GM18508 (cell line): Measurements from ENCODE around the gene CCNT1.
A peak's percentile ranks its signal among the peaks of the same experiment; 100 is the strongest.
"Not testable (repeated sequence)": the region's sequence is repeated elsewhere in the genome, so short reads cannot be mapped to it uniquely, and the experiment has no call there.

Experiments used
- ATAC-seq: cut with Tn5 transposase; IDR thresholded peaks from one replicate; pipeline ENCODE4 v1.9.1; 2021; ENCODE audit warnings: moderate number of reproducible peaks; ENCODE audit not compliant: insufficient read depth, unreplicated experiment

The CCNT1 gene

DNA sequence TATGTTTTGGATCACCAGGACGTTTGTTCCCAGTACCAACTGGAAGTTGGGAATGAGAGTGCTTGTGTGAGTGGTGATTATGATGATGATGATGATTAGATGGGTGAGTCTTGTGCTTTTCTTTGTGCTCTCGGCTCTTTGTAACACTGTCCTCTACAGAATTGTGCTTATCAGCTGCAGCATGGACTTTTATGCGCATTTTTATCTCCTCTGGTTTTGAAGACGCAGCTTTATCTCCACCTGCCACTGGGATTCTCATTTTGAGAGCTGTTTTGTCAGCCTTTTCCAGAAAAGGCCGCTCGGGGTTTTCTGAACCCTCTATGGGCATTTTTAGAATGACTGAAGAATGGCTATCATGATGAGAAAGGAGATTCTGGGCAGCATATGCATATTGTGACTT lies 22.9 kb downstream of the CCNT1 start:
- ATAC-seq, result no peak

DNA sequence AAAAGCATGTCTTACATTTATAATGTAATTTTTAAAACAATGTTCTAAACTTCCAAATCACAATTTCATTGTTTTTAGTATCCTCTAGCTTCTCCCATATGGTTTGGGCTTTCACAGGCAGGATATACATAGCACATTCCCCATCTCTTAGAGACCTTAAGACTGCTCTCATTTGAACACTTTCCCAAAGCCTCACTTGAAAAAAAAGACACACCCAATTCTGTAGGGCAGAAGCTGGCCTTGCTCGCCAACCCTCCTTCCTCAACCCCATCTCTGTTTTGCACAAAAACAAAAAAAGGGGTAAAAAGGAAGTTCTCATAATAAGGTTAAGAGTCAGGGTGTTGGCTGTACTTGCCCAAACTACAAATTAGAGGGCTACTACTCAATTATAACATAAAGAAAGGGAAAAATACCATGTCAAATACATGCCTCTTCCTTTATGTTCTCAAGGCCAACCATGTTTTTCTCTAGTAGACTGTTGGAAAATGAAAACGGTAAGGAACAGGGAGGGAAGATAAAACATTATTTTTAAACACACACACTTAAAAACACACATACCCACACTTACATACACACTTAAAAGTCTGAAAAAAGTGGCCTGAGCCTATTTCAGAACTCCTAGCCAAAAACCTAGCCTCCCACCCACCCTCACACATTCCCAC lies 24.6 kb downstream of the CCNT1 start:
- ATAC-seq, result no peak

DNA sequence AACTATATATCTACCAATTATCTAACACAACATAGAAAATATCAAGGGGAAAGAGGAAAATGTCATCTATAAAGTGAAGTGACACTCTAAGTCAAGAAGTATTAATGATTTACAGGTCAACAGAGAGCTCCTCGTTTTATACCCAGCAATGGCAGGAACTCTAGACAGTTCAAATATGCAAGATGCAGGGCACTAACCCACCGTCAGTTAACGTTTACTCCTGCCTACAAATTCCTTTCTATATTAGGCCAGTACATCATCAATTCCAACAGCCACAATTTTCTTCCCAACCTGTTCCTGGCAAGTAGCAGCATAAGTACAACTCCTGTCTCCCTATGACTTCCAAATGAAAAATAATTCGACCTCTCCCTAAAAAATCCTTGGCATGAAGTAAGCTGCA lies 25.5 kb downstream of the CCNT1 start:
- no peak for ATAC-seq

DNA sequence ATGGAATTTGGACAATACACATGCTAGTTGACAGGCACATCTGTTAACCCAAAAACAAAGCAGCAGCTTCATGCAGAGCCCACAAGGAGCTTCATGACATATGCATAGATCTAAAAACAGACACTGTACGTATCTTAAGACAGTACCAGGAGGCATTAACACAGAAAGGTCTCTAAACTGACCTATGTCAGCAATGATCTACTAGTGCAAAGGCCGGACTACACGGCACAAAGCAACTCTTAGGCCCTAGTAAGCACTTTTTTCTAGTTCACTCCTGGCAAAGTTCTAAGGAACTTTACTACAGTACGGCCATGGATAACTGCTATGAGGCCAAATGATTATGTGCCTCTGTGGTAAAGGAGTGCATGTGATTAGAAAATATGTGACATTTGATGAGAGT lies 26.1 kb downstream of the CCNT1 start:
- ATAC-seq, result no peak

- ATAC-seq, result no peak
Measured at GRCh38 chr12:48688836-48689235, 27.7 kb downstream of the CCNT1 start.

GRCh38 chr12:48687592-48687991 lies 28.9 kb downstream of the CCNT1 start:
- ATAC-seq, result no peak

- no peak for ATAC-seq
Measured at GRCh38 chr12:48686615-48687334, 29.7 kb downstream of the CCNT1 start.

GRCh38 chr12:48686037-48686595 lies 30.4 kb downstream of the CCNT1 start:
- no peak for ATAC-seq

DNA sequence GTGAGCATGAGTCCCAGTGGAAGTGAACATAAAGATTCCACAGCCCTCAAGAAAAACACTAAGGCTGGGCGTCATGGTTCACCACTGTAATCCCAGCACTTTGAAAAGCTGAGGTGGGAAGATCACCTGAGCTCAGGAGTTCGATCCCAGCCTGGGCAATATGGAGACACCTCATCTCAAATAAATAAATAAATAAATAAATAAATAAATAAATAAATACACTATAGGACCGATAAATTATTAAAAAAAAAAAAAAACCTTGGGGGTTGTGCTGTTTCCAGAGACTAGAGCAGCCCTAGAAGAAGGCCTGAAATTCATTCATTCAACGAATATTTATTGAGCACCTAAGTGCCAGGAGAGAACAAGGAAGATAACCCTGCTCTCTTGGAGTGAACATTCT lies 33.0 kb downstream of the CCNT1 start:
- no peak for ATAC-seq

DNA sequence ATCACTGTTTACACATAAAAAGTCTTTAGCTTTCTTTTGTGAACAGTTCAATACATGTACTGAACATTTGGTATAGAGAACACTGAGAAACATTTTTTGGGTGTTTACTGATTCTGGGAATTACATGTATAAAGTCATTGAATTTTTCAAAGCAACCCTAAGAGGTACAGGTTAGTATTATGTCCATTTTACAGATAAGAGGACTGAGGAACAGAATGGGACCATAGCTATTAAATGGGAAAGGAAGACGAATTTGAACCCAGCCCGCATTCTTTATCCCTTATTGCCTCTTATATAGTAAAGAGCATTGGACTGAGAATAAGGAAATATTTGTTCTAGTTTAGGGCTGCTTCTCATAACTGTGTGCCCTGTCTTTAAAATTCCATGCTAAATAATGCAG lies 33.6 kb downstream of the CCNT1 start:
- no peak for ATAC-seq

DNA sequence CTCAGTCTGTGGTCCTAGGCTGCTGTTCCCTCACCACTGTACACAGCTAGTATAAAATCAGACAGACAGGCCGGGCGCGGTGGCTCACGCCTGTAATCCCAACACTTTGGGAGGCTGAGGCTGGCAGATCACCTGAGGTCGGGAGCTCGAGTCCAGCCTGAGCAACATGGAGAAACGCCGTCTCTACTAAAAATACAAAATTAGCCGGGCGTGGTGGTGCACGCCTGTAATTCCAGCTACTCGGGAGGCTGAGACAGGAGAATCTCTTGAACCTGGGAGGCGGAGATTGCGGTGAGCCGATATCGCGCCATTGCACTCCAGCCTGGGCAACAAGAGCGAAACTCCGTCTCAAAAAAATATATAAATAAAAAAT lies 34.0 kb downstream of the CCNT1 start:
- not testable (repeated sequence) for ATAC-seq

DNA sequence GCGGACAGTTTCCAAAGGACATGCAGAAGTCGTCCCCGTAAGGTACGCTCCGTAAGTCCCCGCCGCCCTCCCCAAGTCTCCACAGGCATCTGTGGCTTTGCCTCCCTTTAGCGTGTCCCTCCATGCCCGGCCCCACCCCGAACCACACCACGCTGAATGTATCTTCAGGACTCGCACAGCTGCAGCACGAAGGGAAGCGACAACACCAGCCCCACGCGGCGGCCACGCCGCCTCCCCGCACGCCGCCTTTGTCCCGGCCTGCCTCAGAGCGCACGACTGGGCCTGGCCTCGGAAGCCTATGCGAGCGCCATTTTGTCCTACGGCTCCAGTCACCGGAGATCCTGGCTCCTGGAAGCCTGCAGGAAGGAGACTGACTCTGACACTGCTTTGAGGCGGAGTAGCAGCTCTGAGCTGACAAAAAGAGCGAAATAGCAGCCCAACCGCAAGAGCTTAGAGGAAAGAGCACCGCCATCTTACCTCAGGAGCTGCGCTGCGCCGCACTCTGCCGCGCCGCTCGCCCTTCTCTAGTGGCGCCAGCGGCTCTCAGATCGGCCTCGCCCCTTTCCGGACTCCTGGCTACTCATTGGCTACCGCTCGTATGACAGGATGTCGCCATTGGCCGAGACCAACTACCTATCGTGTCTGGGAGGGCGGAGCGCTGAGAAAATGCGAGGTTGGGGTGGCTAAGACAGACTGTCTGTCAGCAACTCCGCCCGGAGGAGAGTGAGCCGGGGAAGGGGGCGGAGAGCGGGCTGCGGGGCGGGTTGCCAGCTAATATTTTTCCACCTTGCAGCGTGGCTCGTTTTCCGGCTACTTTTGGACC lies 34.6 kb downstream of the CCNT1 start, which contains the start of gene KANSL2:
Gene KANSL2, minus strand, starts transcription at position 529 of the 823 bp plus-strand sequence. CDS start 606 bp downstream, outside the sequence.
- peak; percentile 96 for ATAC-seq

DNA sequence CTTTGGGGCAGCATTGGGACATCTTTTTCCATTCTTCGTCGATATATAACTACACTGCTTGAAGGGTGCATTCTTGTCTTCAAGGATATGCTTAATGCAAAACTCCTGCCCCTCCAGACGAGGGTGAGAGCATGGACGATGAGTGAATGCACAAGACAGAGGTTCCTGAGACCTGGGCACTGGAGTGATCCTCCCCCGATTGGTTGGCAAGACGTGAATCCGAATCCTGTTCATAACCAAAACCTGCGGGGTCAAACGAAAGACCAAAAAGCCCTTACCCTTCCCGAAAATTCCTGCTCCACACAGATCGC lies 35.2 kb downstream of the CCNT1 start:
- no peak for ATAC-seq

DNA sequence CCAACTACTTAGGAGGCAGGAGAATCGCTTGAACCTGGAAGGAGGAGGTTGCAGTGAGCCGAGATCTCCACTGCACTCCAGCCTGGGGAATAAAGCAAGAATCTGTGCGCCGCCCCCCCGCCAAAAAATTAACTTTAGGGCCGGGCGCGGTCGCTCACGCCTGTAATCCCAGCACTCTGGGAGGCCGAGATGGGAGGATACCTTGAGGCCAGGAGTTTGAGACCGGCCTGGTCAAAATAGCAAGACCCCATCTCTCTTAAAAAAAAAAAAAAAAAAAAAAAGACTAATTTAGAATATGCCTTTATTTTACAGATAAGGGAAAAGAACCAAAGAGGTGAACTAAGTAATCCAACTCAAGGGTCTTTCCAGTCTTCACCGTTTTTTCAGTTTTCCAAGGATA lies 35.6 kb downstream of the CCNT1 start:
- ATAC-seq, result no peak

DNA sequence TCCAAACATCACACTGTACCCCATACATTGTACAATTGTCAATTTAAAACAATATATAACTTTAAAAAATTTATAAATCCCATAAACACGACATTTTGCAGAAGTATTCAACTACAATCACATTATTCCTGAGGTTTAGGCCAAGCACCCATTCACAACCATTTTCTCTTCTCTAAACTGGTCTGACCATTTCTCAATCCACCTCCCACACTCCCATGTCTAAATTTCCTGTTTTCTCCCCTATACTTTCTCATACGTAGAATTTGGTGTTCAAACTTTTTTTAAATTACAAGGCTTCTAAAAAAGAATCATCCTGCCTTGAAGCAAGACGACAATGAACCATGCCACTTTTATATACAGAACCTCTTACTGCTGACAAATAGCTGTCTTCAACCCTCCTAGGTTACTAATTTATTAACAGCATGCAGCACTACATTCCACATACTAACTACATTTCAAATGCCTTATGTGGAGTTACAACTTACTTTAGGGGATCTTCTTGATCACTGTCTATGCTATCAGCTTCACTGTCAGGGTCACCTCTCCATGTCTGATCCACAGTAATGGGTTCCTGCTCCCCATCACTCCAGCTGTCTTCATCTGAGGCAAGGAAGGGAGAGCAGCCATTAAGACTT lies 37.8 kb downstream of the CCNT1 start:
- no peak for ATAC-seq

GRCh38 chr12:48671231-48671856 lies 45.2 kb downstream of the CCNT1 start:
- ATAC-seq, result no peak

DNA sequence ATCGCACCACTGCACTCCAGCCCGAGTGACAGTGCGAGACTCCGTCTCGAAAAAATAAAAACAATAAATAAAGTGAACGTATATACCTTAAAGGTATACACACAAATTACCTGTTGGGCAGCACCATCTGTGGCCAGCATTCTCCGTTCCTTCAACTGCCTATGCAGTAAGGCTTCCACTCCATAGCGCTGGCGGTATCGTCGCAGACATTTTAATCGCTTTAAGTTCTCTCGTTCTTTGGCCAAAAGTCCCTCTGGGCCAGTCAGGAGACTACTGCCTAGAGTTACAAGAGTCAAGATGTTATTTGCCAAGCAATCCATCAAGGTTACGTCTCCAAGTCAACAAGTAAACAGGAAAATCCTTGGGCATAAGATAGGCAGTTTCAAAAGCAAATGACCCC lies 47.5 kb downstream of the CCNT1 start:
- no peak for ATAC-seq

GRCh38 chr12:48659863-48660262 lies 56.6 kb downstream of the CCNT1 start:
- ATAC-seq, result no peak

- no peak for ATAC-seq
Measured at GRCh38 chr12:48651681-48652080, 64.8 kb downstream of the CCNT1 start.

DNA sequence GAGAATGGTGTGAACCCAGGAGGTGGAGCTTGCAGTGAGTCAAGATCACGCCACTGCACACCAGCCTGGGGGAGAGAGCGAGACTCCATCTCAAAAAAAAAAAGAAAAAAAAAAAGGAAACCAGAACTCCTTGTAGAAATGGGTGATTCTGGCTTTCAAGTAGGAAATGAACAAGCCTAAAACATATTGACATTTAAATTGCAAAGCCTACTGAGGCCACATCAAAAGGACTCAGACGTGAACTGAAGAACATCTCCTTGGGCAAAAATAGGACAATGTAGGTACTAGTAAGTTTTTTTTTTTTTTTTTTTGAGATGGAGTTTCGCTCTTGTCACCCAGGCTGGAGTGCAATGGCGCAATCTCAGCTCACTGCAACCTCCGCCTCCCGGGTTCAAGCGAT lies 71.2 kb downstream of the CCNT1 start:
- ATAC-seq, result not testable (repeated sequence)
